Upper lobe of right lung (tissue), 1 donor: ENCODE results near the gene FAM228B. TPM values are rescaled to one million over a fixed set of nuclear protein-coding genes. Genes with fewer than 3 reads are reported as not detected.

ENCODE experiments used
- ATAC-seq: fragments of 200-7000 bp; cut with Tn5 transposase; one replicate; pipeline ENCODE4 v1.9.1; 2020; ENCODE audit warnings: mild to moderate bottlenecking, moderate library complexity
- DNase-seq: peaks from one replicate; pipeline ENCODE4 v3.0.0-alpha.2; 2020
- H3K27ac ChIP-seq: fragments of 200-600 bp; one replicate; pipeline ENCODE4 v1.8.0; 2022
- H3K27me3 ChIP-seq: fragments of 200-600 bp; one replicate; pipeline ENCODE4 v1.8.0; 2022; ENCODE audit warnings: mild to moderate bottlenecking
- H3K36me3 ChIP-seq: fragments of 200-600 bp; one replicate; pipeline ENCODE4 v1.8.0; 2022
- H3K4me1 ChIP-seq: fragments of 200-600 bp; one replicate; pipeline ENCODE4 v1.8.0; 2022
- H3K4me3 ChIP-seq: fragments of 200-600 bp; one replicate; pipeline ENCODE4 v1.8.0; 2022; ENCODE audit warnings: mild to moderate bottlenecking
- H3K9me3 ChIP-seq: fragments of 200-600 bp; one replicate; pipeline ENCODE4 v1.8.0; 2022
- CTCF ChIP-seq: fragments of 200-600 bp; IDR thresholded peaks from one replicate; pipeline ENCODE4 v1.8.0; 2022; ENCODE audit warnings: antibody characterized with exemption
- intact Hi-C: fragments of 100-400 bp; cut with DNase I; formaldehyde crosslinking; loops from one replicate; pipeline ENCODE4 v1.11.0; 2022
- total RNA-seq: library from RNA; stranded (reverse); fragmentation: NEBNext Ultra II Directional; extraction: Animal tissue kit (Norgen Biotek cat#: 25700); gene quantifications from one replicate; pipeline ENCODE4 v1.2.1, GENCODE V29; 2021
- donor health status: DM: no; HTN: yes; CAD: no; lungs with severe emphysema.

The FAM228B gene
- total RNA-seq, 1 donor from 2014 or later: 28.4 TPM

GRCh38 chr2:24181849-24182248 lies 58.6 kb downstream of the FAM228B start:
- Histone ChIP-seq H3K27me3 (no peaks in the 10 kb centered on the region), H3K9me3 (no peaks in the 10 kb centered on the region), H3K4me1 (no peaks in the 10 kb centered on the region), H3K27ac (no peak overlapping the region), H3K4me3 (no peak overlapping the region), H3K36me3 (no peaks in the 10 kb centered on the region)
- intact Hi-C loops: no loop called here
- ATAC-seq: no peak
- no peak for TF ChIP-seq CTCF
- DNase-seq: no peak

- Histone ChIP-seq H3K4me3 (no peak overlapping the region), H3K27ac (no peak overlapping the region), H3K4me1 (no peaks in the 10 kb centered on the region), H3K36me3 (no peaks in the 10 kb centered on the region), H3K9me3 (no peaks in the 10 kb centered on the region), H3K27me3 (no peaks in the 10 kb centered on the region)
- TF ChIP-seq CTCF: no peak
- ATAC-seq: peak; percentile 76
- no peak for DNase-seq
- intact Hi-C loops: no loop called here
Measured at GRCh38 chr2:24182507-24182906, 59.2 kb downstream of the FAM228B start.

GRCh38 chr2:24183366-24184069 lies 60.2 kb downstream of the FAM228B start:
- H3K4me3 ChIP-seq: no peak overlapping the region
- intact Hi-C loops: no loop called here
- peak; percentile 63 for ATAC-seq
- no peaks in the 10 kb centered on the region for H3K27me3 ChIP-seq
- H3K4me1 ChIP-seq: no peaks in the 10 kb centered on the region
- no peak for DNase-seq
- TF ChIP-seq CTCF: no peak
- H3K36me3 ChIP-seq: no peaks in the 10 kb centered on the region
- H3K9me3 ChIP-seq: no peaks in the 10 kb centered on the region
- H3K27ac ChIP-seq: no peak overlapping the region

GRCh38 chr2:24189551-24189950 lies 66.3 kb downstream of the FAM228B start:
- Histone ChIP-seq H3K27ac (no peak overlapping the region), H3K9me3 (no peaks in the 10 kb centered on the region), H3K4me3 (no peak overlapping the region), H3K27me3 (no peaks in the 10 kb centered on the region), H3K36me3 (no peaks in the 10 kb centered on the region), H3K4me1 (no peaks in the 10 kb centered on the region)
- no peak for TF ChIP-seq CTCF
- no peak for ATAC-seq
- intact Hi-C loops: no loop called here
- no peak for DNase-seq

- Histone ChIP-seq H3K27me3 (no peaks in the 10 kb centered on the region), H3K27ac (no peak overlapping the region), H3K9me3 (no peaks in the 10 kb centered on the region), H3K36me3 (no peaks in the 10 kb centered on the region), H3K4me3 (no peak overlapping the region), H3K4me1 (no peaks in the 10 kb centered on the region)
- ATAC-seq (no peak), DNase-seq (no peak)
- TF ChIP-seq CTCF: no peak
- intact Hi-C loops: no loop called here
Measured at GRCh38 chr2:24190503-24190902, 67.2 kb downstream of the FAM228B start.

GRCh38 chr2:24191156-24191555 lies 67.9 kb downstream of the FAM228B start:
- H3K27me3 ChIP-seq: no peaks in the 10 kb centered on the region
- DNase-seq: no peak
- no peak overlapping the region for H3K27ac ChIP-seq
- H3K36me3 ChIP-seq: no peaks in the 10 kb centered on the region
- TF ChIP-seq CTCF: no peak
- ATAC-seq: no peak
- no peaks in the 10 kb centered on the region for H3K9me3 ChIP-seq
- H3K4me1 ChIP-seq: no peaks in the 10 kb centered on the region
- no peak overlapping the region for H3K4me3 ChIP-seq
- intact Hi-C loops: no loop called here
